Large intestine (tissue), 12 donors: ENCODE data around the gene USP28. TPM values are rescaled to one million over a fixed set of nuclear protein-coding genes. Genes with fewer than 3 reads are reported as not detected.
A peak's percentile ranks its signal among the peaks of the same experiment; 100 is the strongest.
"Not testable (repeated sequence)": the region's sequence is repeated elsewhere in the genome, so short reads cannot be mapped to it uniquely, and the experiment has no call there.

Experiments used
- DNase-seq, 2 donors: peaks; one replicate each; pipeline versions ENCODE4 v3.0.0 to v3.0.0-alpha.2; 2013
- H3K27ac ChIP-seq: one replicate; pipeline ENCODE4 v1.5.1; 2013; ENCODE audit warnings: low read length
- H3K27me3 ChIP-seq: 2 replicates; pipeline ENCODE4 v1.6.1; 2013; ENCODE audit warnings: low read length; ENCODE audit not compliant: control insufficient read depth, insufficient read depth
- H3K36me3 ChIP-seq: 2 replicates; pipeline ENCODE4 v1.6.1; 2013; ENCODE audit warnings: low read length; ENCODE audit not compliant: control insufficient read depth, insufficient read depth
- H3K4me1 ChIP-seq: one replicate; pipeline ENCODE4 v1.6.1; 2013; ENCODE audit warnings: low read length; ENCODE audit not compliant: control insufficient read depth, insufficient read depth
- H3K4me3 ChIP-seq: one replicate; pipeline ENCODE4 v1.5.1; 2013; ENCODE audit warnings: low read length
- H3K9me3 ChIP-seq: one replicate; pipeline ENCODE4 v1.6.1; 2013; ENCODE audit warnings: mild to moderate bottlenecking, low read depth, low read length, moderate library complexity; ENCODE audit not compliant: control insufficient read depth
- WGBS: methylation state at CpG from one replicate; pipeline ENCODE4 v1.1.5; 2013; ENCODE audit warnings: low lambda C conversion rate; ENCODE audit not compliant: insufficient coverage; 5-methylcytosine and 5-hydroxymethylcytosine counted together
- long read RNA-seq, 11 donors: transcript quantifications; one replicate each; lab custom pipeline, GENCODE V29; 2026
- polyA plus RNA-seq: library from polyadenylated mRNA; unstranded; fragments of 120-200 nt; gene quantifications from one replicate; pipeline ENCODE4 v1.2.1, GENCODE V29; 2013

Gene USP28, protein sequence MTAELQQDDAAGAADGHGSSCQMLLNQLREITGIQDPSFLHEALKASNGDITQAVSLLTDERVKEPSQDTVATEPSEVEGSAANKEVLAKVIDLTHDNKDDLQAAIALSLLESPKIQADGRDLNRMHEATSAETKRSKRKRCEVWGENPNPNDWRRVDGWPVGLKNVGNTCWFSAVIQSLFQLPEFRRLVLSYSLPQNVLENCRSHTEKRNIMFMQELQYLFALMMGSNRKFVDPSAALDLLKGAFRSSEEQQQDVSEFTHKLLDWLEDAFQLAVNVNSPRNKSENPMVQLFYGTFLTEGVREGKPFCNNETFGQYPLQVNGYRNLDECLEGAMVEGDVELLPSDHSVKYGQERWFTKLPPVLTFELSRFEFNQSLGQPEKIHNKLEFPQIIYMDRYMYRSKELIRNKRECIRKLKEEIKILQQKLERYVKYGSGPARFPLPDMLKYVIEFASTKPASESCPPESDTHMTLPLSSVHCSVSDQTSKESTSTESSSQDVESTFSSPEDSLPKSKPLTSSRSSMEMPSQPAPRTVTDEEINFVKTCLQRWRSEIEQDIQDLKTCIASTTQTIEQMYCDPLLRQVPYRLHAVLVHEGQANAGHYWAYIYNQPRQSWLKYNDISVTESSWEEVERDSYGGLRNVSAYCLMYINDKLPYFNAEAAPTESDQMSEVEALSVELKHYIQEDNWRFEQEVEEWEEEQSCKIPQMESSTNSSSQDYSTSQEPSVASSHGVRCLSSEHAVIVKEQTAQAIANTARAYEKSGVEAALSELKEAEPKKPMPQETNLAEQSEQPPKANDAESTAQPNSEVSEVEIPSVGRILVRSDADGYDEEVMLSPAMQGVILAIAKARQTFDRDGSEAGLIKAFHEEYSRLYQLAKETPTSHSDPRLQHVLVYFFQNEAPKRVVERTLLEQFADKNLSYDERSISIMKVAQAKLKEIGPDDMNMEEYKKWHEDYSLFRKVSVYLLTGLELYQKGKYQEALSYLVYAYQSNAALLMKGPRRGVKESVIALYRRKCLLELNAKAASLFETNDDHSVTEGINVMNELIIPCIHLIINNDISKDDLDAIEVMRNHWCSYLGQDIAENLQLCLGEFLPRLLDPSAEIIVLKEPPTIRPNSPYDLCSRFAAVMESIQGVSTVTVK
- 35.6 TPM for polyA plus RNA-seq
- long read RNA-seq, donor 1 = 0 reads
- long read RNA-seq, donor 2, partial matches to known transcripts = 0 of 1 reads
- long read RNA-seq, donor 2, other reads (novel, unspliced or antisense) = 0 of 1 reads
- long read RNA-seq, donor 3 = 0 reads
- long read RNA-seq, donor 4 = 0 reads
- long read RNA-seq, donor 5 = 0 reads
- long read RNA-seq, donor 6, partial matches to known transcripts = 0 of 1 reads
- long read RNA-seq, donor 6, other reads (novel, unspliced or antisense) = 0 of 1 reads
- long read RNA-seq, donor 7 = 0 reads
- long read RNA-seq, donor 8, partial matches to known transcripts = 0 of 1 reads
- long read RNA-seq, donor 8, other reads (novel, unspliced or antisense) = 0 of 1 reads
- long read RNA-seq, donor 9, partial matches to known transcripts = 0 of 1 reads
- long read RNA-seq, donor 9, other reads (novel, unspliced or antisense) = 0 of 1 reads
- long read RNA-seq, donor 10, partial matches to known transcripts = 0 of 1 reads
- long read RNA-seq, donor 10, other reads (novel, unspliced or antisense) = 0 of 1 reads
- long read RNA-seq, donor 11, partial matches to known transcripts = 0 of 1 reads
- long read RNA-seq, donor 11, other reads (novel, unspliced or antisense) = 0 of 1 reads

DNA sequence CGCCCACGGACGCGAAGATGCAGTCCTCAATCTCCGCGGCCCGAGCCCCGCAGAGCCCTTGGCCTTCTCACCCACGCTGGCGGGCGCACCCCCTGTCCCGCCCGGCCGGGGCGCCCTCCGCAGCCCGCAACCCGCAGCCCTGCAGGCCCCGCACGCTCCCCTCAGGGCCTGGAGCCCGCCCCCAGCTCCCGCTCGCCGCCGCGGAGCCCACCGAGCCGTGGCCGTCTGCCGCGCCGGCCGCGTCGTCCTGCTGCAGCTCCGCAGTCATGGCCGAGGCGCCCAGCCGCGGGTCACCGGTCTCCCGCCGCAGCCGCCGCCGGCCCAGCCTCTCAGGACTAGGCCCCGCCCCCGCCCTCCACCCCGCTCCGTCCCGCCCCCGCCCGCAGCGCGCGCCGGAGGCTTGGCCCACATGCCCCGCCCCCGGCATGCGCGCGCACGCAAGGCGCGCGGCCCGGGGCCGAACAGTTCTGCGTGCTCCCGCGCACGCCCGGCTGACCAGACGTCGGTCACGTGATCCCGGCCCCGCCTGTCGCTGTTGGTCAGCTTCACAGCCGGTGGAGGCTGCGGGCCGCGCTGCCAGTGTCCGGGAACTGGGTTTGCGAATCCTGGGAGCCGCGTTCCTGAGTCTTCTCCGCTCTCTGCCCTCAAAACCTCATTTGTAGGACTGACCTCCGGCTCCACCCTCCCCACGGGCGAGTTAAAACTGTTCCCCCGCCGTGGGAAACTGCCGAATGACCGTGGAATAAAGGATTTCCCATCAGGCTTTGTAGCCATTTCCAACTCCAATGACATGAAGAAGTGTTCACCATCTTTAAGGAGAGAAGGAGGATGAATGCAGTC is at the start of gene USP28:
USP28 (minus strand) TSS at position 339 of the 840 bp plus-strand sequence; CDS start at position 268, 71 bp downstream.
- no CpG with 5 or more reads among the region's 95 CpGs for WGBS
- DNase-seq = peak; percentile 95
- peak within 1 kb of the TSS; percentile 69 for H3K27ac ChIP-seq
- H3K4me3 ChIP-seq = peak within 1 kb of the TSS; percentile 73
- H3K4me1 ChIP-seq = no peaks in the 10 kb centered on the region
- H3K9me3 ChIP-seq = no peaks in the 10 kb centered on the region
- no peaks in the 10 kb centered on the region for H3K36me3 ChIP-seq
- H3K27me3 ChIP-seq = no peaks in the 10 kb centered on the region

- H3K9me3 ChIP-seq = no peaks in the 10 kb centered on the region
- H3K4me1 ChIP-seq = no peaks in the 10 kb centered on the region
- no CpG with 5 or more reads among the region's 2 CpGs for WGBS
These were observed 48.2 kb upstream of the USP28 start for GRCh38 chr11:113923572-113923971.

GRCh38 chr11:113911491-113911890 is 36.1 kb upstream of the USP28 start:
- H3K27me3 ChIP-seq, H3K4me3 ChIP-seq, H3K9me3 ChIP-seq, H3K4me1 ChIP-seq, DNase-seq, H3K36me3 ChIP-seq, H3K27ac ChIP-seq: not testable (repeated sequence)
- no CpG with 5 or more reads among the region's 9 CpGs for WGBS

More at GRCh38 chr11:113923572-113923971, 48.2 kb upstream of the USP28 start:
- Histone ChIP-seq H3K36me3 (no peaks in the 10 kb centered on the region), H3K27me3 (no peaks in the 10 kb centered on the region), H3K27ac (no peak overlapping the region), H3K4me3 (no peak overlapping the region)
- no peak for DNase-seq

GRCh38 chr11:113908098-113908497 is 32.7 kb upstream of the USP28 start:
- no peak for DNase-seq
- WGBS = no CpG with 5 or more reads among the region's 9 CpGs
- Histone ChIP-seq H3K4me3 (no peak overlapping the region), H3K4me1 (peaks cover 16% of the 10 kb centered on the region), H3K9me3 (no peaks in the 10 kb centered on the region), H3K27ac (no peak overlapping the region), H3K36me3 (no peaks in the 10 kb centered on the region), H3K27me3 (no peaks in the 10 kb centered on the region)

- Histone ChIP-seq H3K9me3 (no peaks in the 10 kb centered on the region), H3K27me3 (no peaks in the 10 kb centered on the region), H3K4me3 (no peak overlapping the region), H3K27ac (no peak overlapping the region), H3K4me1 (peaks cover 16% of the 10 kb centered on the region), H3K36me3 (no peaks in the 10 kb centered on the region)
- 100% methylated on average over 1 of the region's 8 CpGs for WGBS
- DNase-seq = no peak
These were observed 32.3 kb upstream of the USP28 start for GRCh38 chr11:113907681-113908080.

- no CpG with 5 or more reads among the region's 1 CpG for WGBS
- DNase-seq = peak in 1 of 2 donors; percentile 27
- peaks cover 16% of the 10 kb centered on the region for H3K4me1 ChIP-seq
- no peaks in the 10 kb centered on the region for H3K9me3 ChIP-seq
- peak overlapping the region; percentile 67 for H3K27ac ChIP-seq
- no peak overlapping the region for H3K4me3 ChIP-seq
- no peaks in the 10 kb centered on the region for H3K27me3 ChIP-seq
- no peaks in the 10 kb centered on the region for H3K36me3 ChIP-seq
These were observed 31.8 kb upstream of the USP28 start for GRCh38 chr11:113907152-113907551.

- H3K4me3 ChIP-seq = no peak overlapping the region
- H3K27ac ChIP-seq = peak overlapping the region; percentile 67
These were observed 31.1 kb upstream of the USP28 start for GRCh38 chr11:113906516-113906915.

DNA sequence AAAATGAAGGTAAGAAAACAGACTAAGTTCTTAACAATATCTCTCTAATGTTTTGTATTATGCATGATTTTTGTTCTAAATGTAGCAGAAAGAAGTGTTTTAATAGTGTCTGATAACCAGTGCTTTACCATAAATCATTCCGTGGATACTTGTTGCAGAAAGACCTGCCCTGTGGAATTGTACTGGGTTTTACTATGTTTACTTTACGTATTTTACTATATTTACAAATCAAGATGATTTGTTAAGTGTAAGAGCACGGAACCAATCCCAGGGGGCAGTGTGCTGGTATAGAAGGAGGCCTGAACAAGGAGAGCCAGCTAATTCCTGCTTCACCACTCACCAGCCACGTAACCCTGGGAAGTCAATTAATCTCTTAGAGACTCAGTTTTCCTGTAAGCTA is 30.7 kb upstream of the USP28 start:
- H3K27ac ChIP-seq = peak overlapping the region; percentile 67
- DNase-seq = peak; percentile 74 to 84
- no CpG with 5 or more reads among the region's 4 CpGs for WGBS

More at GRCh38 chr11:113906516-113906915, 31.1 kb upstream of the USP28 start:
- DNase-seq = peak; percentile 68 to 85
- no CpG with 5 or more reads among the region's 2 CpGs for WGBS
- H3K4me1 ChIP-seq = peaks cover 16% of the 10 kb centered on the region
- H3K9me3 ChIP-seq = no peaks in the 10 kb centered on the region
- no peaks in the 10 kb centered on the region for H3K36me3 ChIP-seq
- H3K27me3 ChIP-seq = no peaks in the 10 kb centered on the region

More for the DNA sequence above, 30.7 kb upstream of the USP28 start:
- no peaks in the 10 kb centered on the region for H3K36me3 ChIP-seq
- H3K4me3 ChIP-seq = no peak overlapping the region
- peaks cover 16% of the 10 kb centered on the region for H3K4me1 ChIP-seq
- H3K9me3 ChIP-seq = no peaks in the 10 kb centered on the region
- H3K27me3 ChIP-seq = no peaks in the 10 kb centered on the region
